HEK293T (cell line): ENCODE results near the gene TTC7B.

Experiments
- CTCF ChIA-PET: fragments of 350-600 bp; formaldehyde crosslinking; extraction: SDS; loops from one replicate; lab custom pipeline; 2021; ENCODE audit warnings: antibody characterized with exemption, inconsistent platforms; lab: Yijun Ruan, JAX
- POLR2A ChIA-PET: fragments of 350-600 bp; formaldehyde crosslinking; extraction: SDS; loops from one replicate; lab custom pipeline; 2020; ENCODE audit warnings: antibody characterized with exemption, inconsistent platforms; lab: Yijun Ruan, JAX
- DNase-seq: peaks from one replicate; pipeline ENCODE4 v3.0.0; 2012; ENCODE audit warnings: mixed read lengths; ENCODE audit errors: extremely low spot score
- ARNT ChIP-seq: fragments of 450-650 bp; IDR thresholded peaks from 2 replicates; pipeline ENCODE4 v1.6.1; 2017; ENCODE audit warnings: mild to moderate bottlenecking
- BHLHE40 ChIP-seq: fragments of 450-650 bp; IDR thresholded peaks from 2 replicates; pipeline ENCODE4 v1.6.1; 2016; ENCODE audit warnings: mild to moderate bottlenecking, moderate library complexity, borderline replicate concordance
- CTBP1 ChIP-seq: fragments of 450-650 bp; IDR thresholded peaks from 2 replicates; pipeline ENCODE4 v1.6.1; 2016; ENCODE audit warnings: borderline replicate concordance
- ELF4 ChIP-seq: fragments of 450-650 bp; IDR thresholded peaks from 2 replicates; pipeline ENCODE4 v1.6.1; 2017; ENCODE audit warnings: antibody characterized with exemption
- FOXA1 ChIP-seq: fragments of 450-650 bp; IDR thresholded peaks from 2 replicates; pipeline ENCODE4 v1.6.1; 2016; ENCODE audit warnings: mild to moderate bottlenecking
- FOXK2 ChIP-seq: fragments of 450-650 bp; IDR thresholded peaks from 2 replicates; pipeline ENCODE4 v1.6.1; 2016; ENCODE audit warnings: mild to moderate bottlenecking
- FOXM1 ChIP-seq: fragments of 450-650 bp; IDR thresholded peaks from 2 replicates; pipeline ENCODE4 v1.6.1; 2017; ENCODE audit warnings: mild to moderate bottlenecking, borderline replicate concordance
- HDGF ChIP-seq: fragments of 450-650 bp; IDR thresholded peaks from 2 replicates; pipeline ENCODE4 v1.6.1; 2017; ENCODE audit warnings: antibody characterized with exemption, borderline replicate concordance
- L3MBTL2 ChIP-seq: fragments of 450-650 bp; conservative IDR thresholded peaks from 2 replicates; pipeline ENCODE4 v1.6.1; 2016; ENCODE audit warnings: mild to moderate bottlenecking
- LEF1 ChIP-seq: fragments of 450-650 bp; IDR thresholded peaks from 2 replicates; pipeline ENCODE4 v1.6.1; 2017; ENCODE audit warnings: mild to moderate bottlenecking, borderline replicate concordance
- NFRKB ChIP-seq: fragments of 450-650 bp; IDR thresholded peaks from 2 replicates; pipeline ENCODE4 v1.6.1; 2016; ENCODE audit warnings: mild to moderate bottlenecking, moderate library complexity
- PKNOX1 ChIP-seq: fragments of 450-650 bp; IDR thresholded peaks from 2 replicates; pipeline ENCODE4 v1.6.1; 2016
- SP1 ChIP-seq: fragments of 450-650 bp; IDR thresholded peaks from 2 replicates; pipeline ENCODE4 v1.6.1; 2017
- SUZ12 ChIP-seq: fragments of 450-650 bp; IDR thresholded peaks from 2 replicates; pipeline ENCODE4 v1.6.1; 2016; ENCODE audit warnings: mild to moderate bottlenecking
- TARDBP ChIP-seq: fragments of 450-650 bp; IDR thresholded peaks from 2 replicates; pipeline ENCODE4 v1.6.1; 2016
- ZNF384 ChIP-seq: fragments of 450-650 bp; IDR thresholded peaks from 2 replicates; pipeline ENCODE4 v1.6.1; 2016

TTC7B gene

GRCh38 chr14:90681929-90682328 is 134.3 kb downstream of the TTC7B start:
- no peak for TF ChIP-seq ELF4
- CTCF ChIA-PET: no interaction called here
- DNase-seq: no peak
- POLR2A ChIA-PET: no interaction called here

DNA sequence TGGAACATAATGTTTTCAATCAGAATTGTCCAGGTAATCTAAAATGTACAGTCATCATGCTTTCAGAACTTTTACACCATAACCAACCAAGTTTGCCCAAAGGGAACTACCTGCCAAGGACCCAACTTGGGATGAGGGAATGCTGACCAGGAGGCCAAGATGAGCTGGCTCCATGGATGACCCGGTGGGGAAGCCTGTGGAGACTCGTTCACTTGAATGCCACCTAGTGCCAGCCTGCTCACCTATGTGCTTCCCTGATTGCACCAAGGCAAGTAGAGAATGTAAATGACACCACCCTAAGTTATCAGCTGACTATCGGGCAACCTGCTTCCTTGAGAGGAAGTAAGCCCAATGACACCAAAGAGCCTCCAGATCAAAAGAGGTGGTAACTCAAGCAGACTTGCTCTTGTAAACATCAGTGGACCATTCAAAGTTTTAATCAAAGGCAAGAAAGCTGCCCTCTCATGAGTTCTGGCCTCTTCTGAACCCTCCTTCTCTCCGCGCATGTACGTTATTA is 137.3 kb downstream of the TTC7B start:
- ChIA-PET CTCF (no interaction called here), POLR2A (no interaction called here)
- no peak for DNase-seq
- TF ChIP-seq FOXA1 (no peak), PKNOX1 (no peak), LEF1 (no peak), ARNT (no peak), TARDBP (no peak), HDGF (no peak), SP1 (no peak), ZNF384 (no peak), NFRKB (no peak), FOXK2 (no peak)

DNA sequence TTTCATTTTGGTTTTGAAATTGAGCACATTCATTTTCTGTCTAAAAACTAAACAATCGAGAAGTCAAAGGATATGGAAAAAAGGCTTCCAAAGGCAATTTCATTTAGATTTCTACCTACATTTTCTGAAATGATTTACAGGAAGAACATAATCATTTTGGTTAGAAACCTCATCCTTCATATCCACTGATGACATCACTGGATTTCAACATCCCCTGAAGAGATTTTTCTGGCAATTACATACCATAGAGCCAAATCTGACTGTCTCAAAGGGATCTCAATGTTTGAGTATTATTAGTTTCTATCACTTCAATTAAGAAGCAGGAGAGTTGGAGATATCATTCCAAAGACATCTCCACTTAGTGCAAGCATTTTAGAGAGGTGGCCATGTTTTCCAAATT is 137.8 kb downstream of the TTC7B start:
- CTCF ChIA-PET: no interaction called here
- POLR2A ChIA-PET: no interaction called here
- no peak for DNase-seq
- TF ChIP-seq ARNT (no peak), ZNF384 (no peak), SP1 (no peak), CTBP1 (no peak), FOXM1 (no peak)

GRCh38 chr14:90677484-90678050 is 138.7 kb downstream of the TTC7B start:
- CTCF ChIA-PET: no interaction called here
- POLR2A ChIA-PET: no interaction called here
- no peak for TF ChIP-seq BHLHE40
- TF ChIP-seq FOXA1: no peak
- no peak for TF ChIP-seq LEF1
- TF ChIP-seq PKNOX1: no peak
- TF ChIP-seq ELF4: no peak
- no peak for TF ChIP-seq TARDBP
- TF ChIP-seq FOXM1: no peak
- no peak for TF ChIP-seq NFRKB
- no peak for TF ChIP-seq FOXK2
- TF ChIP-seq HDGF: no peak
- TF ChIP-seq CTBP1: no peak
- no peak for TF ChIP-seq ARNT
- TF ChIP-seq L3MBTL2: no peak
- TF ChIP-seq ZNF384: no peak
- no peak for TF ChIP-seq SUZ12
- TF ChIP-seq SP1: no peak
- DNase-seq: no peak

DNA sequence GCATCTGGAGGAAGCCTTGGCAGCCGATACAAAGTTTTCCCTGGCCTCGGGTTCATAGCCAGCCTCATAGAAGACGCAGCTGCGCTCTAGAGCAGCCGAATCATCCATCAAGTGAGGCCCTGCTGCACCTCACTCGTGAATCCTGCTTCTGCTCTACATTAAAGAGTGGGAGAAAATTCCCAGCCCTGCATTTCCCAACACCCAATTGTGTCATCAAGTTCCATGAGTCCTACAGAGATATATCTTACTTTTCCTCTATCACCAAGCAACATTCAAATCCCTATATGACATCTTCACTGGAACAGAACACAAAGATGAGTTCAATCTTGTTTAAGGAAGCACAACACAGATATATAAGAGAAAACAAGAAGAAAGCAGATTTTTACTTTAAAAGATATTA is 139.3 kb downstream of the TTC7B start:
- no peak for TF ChIP-seq FOXK2
- TF ChIP-seq FOXM1: no peak
- no peak for TF ChIP-seq PKNOX1
- no peak for DNase-seq
- POLR2A ChIA-PET: no interaction called here
- CTCF ChIA-PET: no interaction called here

GRCh38 chr14:90676356-90676755 is 139.9 kb downstream of the TTC7B start:
- no peak for DNase-seq
- TF ChIP-seq L3MBTL2 (no peak), PKNOX1 (no peak), LEF1 (no peak), BHLHE40 (no peak), TARDBP (no peak), HDGF (no peak), NFRKB (no peak), FOXK2 (no peak), ARNT (no peak), FOXA1 (no peak), CTBP1 (no peak), SP1 (no peak), SUZ12 (no peak), ELF4 (no peak), ZNF384 (no peak), FOXM1 (no peak)
- ChIA-PET CTCF (no interaction called here), POLR2A (no interaction called here)

GRCh38 chr14:90675399-90675798 is 140.8 kb downstream of the TTC7B start:
- POLR2A ChIA-PET: no interaction called here
- no peak for DNase-seq
- CTCF ChIA-PET: no interaction called here
- no peak for TF ChIP-seq ELF4
- TF ChIP-seq BHLHE40: no peak
- TF ChIP-seq FOXK2: no peak
- TF ChIP-seq TARDBP: no peak
